HG02763 (cell line): Measurements from ENCODE around the gene STH.

Experiments used
- ATAC-seq: cut with Tn5 transposase; IDR thresholded peaks from one replicate; pipeline ENCODE4 v1.9.1; 2021; ENCODE audit warnings: mild to moderate bottlenecking, moderate library complexity; ENCODE audit not compliant: unreplicated experiment

Gene STH

GRCh38 chr17:46025060-46025459 lies 26.0 kb downstream of the STH start:
- no peak for ATAC-seq

GRCh38 chr17:46025510-46026165 lies 26.6 kb downstream of the STH start:
- no peak for ATAC-seq

- no peak for ATAC-seq
Observed at GRCh38 chr17:46026166-46027047, 27.4 kb downstream of the STH start.

GRCh38 chr17:46027048-46027975 lies 28.3 kb downstream of the STH start:
- no peak for ATAC-seq

- ATAC-seq, result no peak
Observed at GRCh38 chr17:46027976-46028325, 28.9 kb downstream of the STH start.

GRCh38 chr17:46028374-46028773 lies 29.3 kb downstream of the STH start:
- no peak for ATAC-seq

- ATAC-seq, result no peak
Observed at GRCh38 chr17:46028981-46029565, 30.0 kb downstream of the STH start.

- ATAC-seq, result no peak
Observed at GRCh38 chr17:46029627-46030026, 30.6 kb downstream of the STH start.

- ATAC-seq, result no peak
Observed at GRCh38 chr17:46030752-46031151, 31.7 kb downstream of the STH start.

- no peak for ATAC-seq
Observed at GRCh38 chr17:46031440-46031839, 32.4 kb downstream of the STH start.

- ATAC-seq, result no peak
Observed at GRCh38 chr17:46031920-46032319, 32.9 kb downstream of the STH start.

GRCh38 chr17:46032909-46033308 lies 33.9 kb downstream of the STH start:
- ATAC-seq, result no peak

- ATAC-seq, result no peak
Observed at GRCh38 chr17:46033392-46033791, 34.3 kb downstream of the STH start.

GRCh38 chr17:46035112-46035818 lies 36.2 kb downstream of the STH start:
- no peak for ATAC-seq

GRCh38 chr17:46036491-46036890 lies 37.4 kb downstream of the STH start:
- ATAC-seq, result no peak

- no peak for ATAC-seq
Observed at GRCh38 chr17:46037722-46038255, 38.7 kb downstream of the STH start.

- ATAC-seq, result no peak
Observed at GRCh38 chr17:46038414-46038813, 39.4 kb downstream of the STH start.

GRCh38 chr17:46038937-46039336 lies 39.9 kb downstream of the STH start:
- ATAC-seq, result no peak

GRCh38 chr17:46039592-46040186 lies 40.6 kb downstream of the STH start:
- no peak for ATAC-seq

- no peak for ATAC-seq
Observed at GRCh38 chr17:46042246-46042645, 43.2 kb downstream of the STH start.
